ENCODE measurements around the gene CXCR3.
"Not testable (repeated sequence)": the region's sequence is repeated elsewhere in the genome, so short reads cannot be mapped to it uniquely, and the experiment has no call there.

DNA sequence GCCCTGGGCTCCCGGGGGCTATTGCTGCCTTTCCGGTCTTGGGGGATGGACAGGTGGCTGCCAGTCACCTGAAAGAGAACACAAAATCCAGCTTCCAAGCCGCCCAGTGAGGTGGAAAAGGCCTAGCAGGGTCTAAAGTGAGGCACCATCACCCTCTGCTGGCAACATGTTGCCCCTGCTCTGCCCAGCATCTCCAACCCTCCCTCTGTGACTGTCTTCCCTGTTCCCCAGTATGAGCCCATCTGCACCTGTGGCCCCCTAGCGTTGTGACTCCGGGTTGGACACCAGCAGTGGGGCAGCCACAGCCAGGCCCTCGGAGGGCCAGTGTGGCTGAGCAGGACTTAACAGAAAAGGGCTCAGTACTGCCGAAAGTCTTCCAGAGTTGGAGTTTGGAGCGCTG is 45.9 kb upstream of the CXCR3 start:
- TF ChIP-seq POLR2AphosphoS5 (IDR thresholded peaks at IDR 0.05); EP300 (IDR thresholded peaks at IDR 0.05; ENCODE audit: low read depth); POLR2A (IDR thresholded peaks at IDR 0.05): not testable (repeated sequence)
- TF ChIP-seq, protein P1, sequence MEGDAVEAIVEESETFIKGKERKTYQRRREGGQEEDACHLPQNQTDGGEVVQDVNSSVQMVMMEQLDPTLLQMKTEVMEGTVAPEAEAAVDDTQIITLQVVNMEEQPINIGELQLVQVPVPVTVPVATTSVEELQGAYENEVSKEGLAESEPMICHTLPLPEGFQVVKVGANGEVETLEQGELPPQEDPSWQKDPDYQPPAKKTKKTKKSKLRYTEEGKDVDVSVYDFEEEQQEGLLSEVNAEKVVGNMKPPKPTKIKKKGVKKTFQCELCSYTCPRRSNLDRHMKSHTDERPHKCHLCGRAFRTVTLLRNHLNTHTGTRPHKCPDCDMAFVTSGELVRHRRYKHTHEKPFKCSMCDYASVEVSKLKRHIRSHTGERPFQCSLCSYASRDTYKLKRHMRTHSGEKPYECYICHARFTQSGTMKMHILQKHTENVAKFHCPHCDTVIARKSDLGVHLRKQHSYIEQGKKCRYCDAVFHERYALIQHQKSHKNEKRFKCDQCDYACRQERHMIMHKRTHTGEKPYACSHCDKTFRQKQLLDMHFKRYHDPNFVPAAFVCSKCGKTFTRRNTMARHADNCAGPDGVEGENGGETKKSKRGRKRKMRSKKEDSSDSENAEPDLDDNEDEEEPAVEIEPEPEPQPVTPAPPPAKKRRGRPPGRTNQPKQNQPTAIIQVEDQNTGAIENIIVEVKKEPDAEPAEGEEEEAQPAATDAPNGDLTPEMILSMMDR (IDR thresholded peaks at IDR 0.05) = not testable (repeated sequence)

Measured in transverse colon (tissue), 4 donors.